ENCODE measurements around the gene ESCO1. TPM values are rescaled to one million over a fixed set of nuclear protein-coding genes. Genes with fewer than 3 reads are reported as not detected.

Gene ESCO1
- total RNA-seq, 1 donor from 2014 or later = 12.0 TPM

DNA sequence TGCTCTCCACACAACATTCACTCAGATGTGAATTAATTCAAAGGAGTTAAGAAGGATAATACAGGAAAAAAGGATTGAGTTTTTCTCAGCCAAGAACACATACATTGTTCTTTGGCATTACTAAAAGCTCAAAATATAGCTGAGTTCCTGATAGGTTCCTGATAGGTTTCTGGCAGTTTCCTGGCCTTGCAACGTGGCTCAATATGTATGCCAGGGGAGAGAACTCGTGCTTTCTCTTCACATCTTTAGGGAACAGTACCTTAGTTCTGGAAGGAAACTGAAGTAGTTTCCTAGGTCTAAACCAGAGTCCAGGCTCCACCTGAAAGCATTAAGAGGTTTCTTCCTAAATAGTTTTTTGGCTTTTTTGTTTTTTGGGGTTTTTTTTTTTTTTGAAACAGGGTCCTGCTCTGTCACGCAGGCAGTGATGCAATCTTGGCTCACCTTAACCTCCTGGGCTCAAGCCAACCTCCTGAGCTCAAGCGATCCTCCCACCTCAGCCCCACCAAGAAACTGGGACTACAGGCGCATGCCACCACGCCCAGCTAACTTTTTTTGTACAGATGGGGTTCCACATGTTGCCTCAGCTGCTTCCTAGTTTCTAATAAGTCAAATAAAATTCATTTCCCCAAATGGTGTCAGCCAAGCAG, 42.8 kb downstream of the ESCO1 start:
- Mint-ChIP-seq H3K27me3 (ENCODE audit: low read depth) (no peaks in the 10 kb centered on the region), H3K4me1 (ENCODE audit: low read depth) (no peaks in the 10 kb centered on the region), H3K36me3 (ENCODE audit: low read depth) (peaks cover 18% of the 10 kb centered on the region), H3K4me3 (ENCODE audit: unreplicated experiment) (no peak overlapping the region), H3K9me3 (ENCODE audit: low read depth) (no peaks in the 10 kb centered on the region), H3K27ac (ENCODE audit: unreplicated experiment) (no peak overlapping the region)
- TF ChIP-seq, protein P1, sequence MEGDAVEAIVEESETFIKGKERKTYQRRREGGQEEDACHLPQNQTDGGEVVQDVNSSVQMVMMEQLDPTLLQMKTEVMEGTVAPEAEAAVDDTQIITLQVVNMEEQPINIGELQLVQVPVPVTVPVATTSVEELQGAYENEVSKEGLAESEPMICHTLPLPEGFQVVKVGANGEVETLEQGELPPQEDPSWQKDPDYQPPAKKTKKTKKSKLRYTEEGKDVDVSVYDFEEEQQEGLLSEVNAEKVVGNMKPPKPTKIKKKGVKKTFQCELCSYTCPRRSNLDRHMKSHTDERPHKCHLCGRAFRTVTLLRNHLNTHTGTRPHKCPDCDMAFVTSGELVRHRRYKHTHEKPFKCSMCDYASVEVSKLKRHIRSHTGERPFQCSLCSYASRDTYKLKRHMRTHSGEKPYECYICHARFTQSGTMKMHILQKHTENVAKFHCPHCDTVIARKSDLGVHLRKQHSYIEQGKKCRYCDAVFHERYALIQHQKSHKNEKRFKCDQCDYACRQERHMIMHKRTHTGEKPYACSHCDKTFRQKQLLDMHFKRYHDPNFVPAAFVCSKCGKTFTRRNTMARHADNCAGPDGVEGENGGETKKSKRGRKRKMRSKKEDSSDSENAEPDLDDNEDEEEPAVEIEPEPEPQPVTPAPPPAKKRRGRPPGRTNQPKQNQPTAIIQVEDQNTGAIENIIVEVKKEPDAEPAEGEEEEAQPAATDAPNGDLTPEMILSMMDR (IDR thresholded peaks at IDR 0.05) = no peak
- DNase-seq (ENCODE audit: low spot score) = no peak

DNA sequence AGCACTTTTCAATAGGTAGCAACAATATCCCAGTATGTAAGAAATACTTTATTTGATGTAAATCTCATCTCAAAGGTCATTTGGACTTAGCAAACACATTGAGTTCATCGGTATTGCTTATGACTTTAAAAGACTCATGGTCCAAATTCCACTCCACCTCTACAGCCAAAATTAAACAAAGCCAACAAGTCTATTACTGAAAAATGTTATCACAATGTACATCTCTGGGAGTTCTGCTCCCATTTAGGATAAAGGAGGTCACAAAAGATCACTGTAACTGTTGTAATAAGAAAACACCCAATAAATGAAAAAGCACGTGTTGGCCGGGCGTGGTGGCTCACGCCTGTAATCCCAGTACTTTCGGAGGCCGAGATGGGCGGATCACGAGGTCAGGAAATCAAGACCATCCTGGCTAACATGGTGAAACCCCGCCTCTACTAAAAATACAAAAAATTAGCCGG, 50.0 kb downstream of the ESCO1 start:
- Mint-ChIP-seq H3K9me3 (ENCODE audit: low read depth) (no peaks in the 10 kb centered on the region), H3K4me3 (ENCODE audit: unreplicated experiment) (no peak overlapping the region), H3K4me1 (ENCODE audit: low read depth) (no peaks in the 10 kb centered on the region), H3K27me3 (ENCODE audit: low read depth) (no peaks in the 10 kb centered on the region), H3K36me3 (ENCODE audit: low read depth) (peaks cover 16% of the 10 kb centered on the region), H3K27ac (ENCODE audit: unreplicated experiment) (no peak overlapping the region)
- TF ChIP-seq, protein P1 (IDR thresholded peaks at IDR 0.05) = no peak
- no peak for DNase-seq (ENCODE audit: low spot score)

DNA sequence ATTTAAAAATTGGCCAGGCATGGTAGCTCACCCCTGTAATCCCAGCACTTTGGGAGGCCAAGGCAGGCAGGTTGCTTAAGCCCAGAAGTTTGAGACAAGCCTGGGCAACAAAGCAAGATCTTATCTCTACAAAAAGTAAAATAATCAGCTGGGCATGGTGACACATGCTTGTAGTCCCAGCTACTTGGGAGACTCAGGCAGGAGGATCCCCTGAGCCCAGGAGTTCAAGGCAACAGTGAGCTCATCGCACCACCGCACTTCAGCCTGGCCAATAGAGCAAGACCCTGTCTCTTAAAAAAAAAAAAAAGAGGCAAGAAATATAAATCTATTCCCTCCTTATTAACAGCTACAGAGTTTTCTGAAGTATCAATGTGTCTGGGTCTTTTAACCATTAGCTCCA, 51.9 kb downstream of the ESCO1 start:
- no peak for DNase-seq (ENCODE audit: low spot score)
- Mint-ChIP-seq H3K4me3 (ENCODE audit: unreplicated experiment) (no peak overlapping the region), H3K4me1 (ENCODE audit: low read depth) (no peaks in the 10 kb centered on the region), H3K36me3 (ENCODE audit: low read depth) (peaks cover 13% of the 10 kb centered on the region), H3K27ac (ENCODE audit: unreplicated experiment) (no peak overlapping the region), H3K9me3 (ENCODE audit: low read depth) (no peaks in the 10 kb centered on the region), H3K27me3 (ENCODE audit: low read depth) (no peaks in the 10 kb centered on the region)
- TF ChIP-seq, protein P1 (IDR thresholded peaks at IDR 0.05) = no peak

DNA sequence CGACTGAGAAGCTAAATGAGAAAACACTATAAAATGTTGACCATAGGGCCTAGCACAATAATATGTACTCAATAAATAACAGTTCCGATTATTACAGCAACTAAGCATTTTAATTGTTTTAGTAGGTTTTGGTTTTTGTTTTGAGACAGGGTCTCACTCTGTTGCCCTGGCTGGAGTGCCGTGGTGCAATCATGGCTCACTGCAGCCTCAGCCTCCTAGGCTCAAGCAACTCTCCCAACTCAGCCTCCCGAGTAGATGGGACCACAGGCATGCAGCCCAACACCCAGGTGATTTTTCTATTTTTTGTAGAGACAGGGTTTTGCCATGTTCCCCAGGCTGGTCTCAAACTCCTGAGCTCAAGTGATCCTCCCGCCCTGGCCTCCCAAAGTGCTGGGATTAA, 54.1 kb downstream of the ESCO1 start:
- TF ChIP-seq, protein P1 (IDR thresholded peaks at IDR 0.05) = no peak
- H3K9me3 Mint-ChIP-seq (ENCODE audit: low read depth) = no peaks in the 10 kb centered on the region
- H3K36me3 Mint-ChIP-seq (ENCODE audit: low read depth) = peaks cover 10% of the 10 kb centered on the region
- H3K27me3 Mint-ChIP-seq (ENCODE audit: low read depth) = no peaks in the 10 kb centered on the region
- H3K4me1 Mint-ChIP-seq (ENCODE audit: low read depth) = no peaks in the 10 kb centered on the region
- DNase-seq (ENCODE audit: low spot score) = no peak
- no peak overlapping the region for H3K27ac Mint-ChIP-seq (ENCODE audit: unreplicated experiment)
- H3K4me3 Mint-ChIP-seq (ENCODE audit: unreplicated experiment) = no peak overlapping the region

DNA sequence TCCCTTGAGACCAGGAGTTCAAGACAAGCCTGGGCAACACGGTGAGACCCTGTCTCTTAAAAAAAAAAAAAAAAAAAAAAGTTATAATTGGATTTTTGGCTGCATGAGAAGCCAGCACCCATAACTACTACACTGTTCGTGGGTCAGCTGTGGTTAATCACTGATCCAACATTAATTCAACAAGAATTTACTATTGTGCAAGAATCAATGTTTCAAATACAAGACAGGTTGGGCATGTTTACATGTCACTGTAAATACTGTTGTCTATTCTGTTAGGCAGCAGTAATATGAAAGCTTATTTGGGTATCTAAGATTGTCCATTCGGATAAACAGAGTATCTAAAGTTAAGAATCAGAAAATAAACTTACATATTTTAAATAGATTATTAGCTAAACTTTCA, 62.3 kb downstream of the ESCO1 start:
- Mint-ChIP-seq H3K4me1 (ENCODE audit: low read depth) (no peaks in the 10 kb centered on the region), H3K36me3 (ENCODE audit: low read depth) (peaks cover 9% of the 10 kb centered on the region), H3K27me3 (ENCODE audit: low read depth) (no peaks in the 10 kb centered on the region), H3K27ac (ENCODE audit: unreplicated experiment) (no peak overlapping the region), H3K9me3 (ENCODE audit: low read depth) (no peaks in the 10 kb centered on the region), H3K4me3 (ENCODE audit: unreplicated experiment) (no peak overlapping the region)
- TF ChIP-seq, protein P1 (IDR thresholded peaks at IDR 0.05) = no peak
- DNase-seq (ENCODE audit: low spot score) = no peak
